T-cell (primary cell): Measurements from ENCODE around the gene KCNJ4. TPM values are rescaled to one million over a fixed set of nuclear protein-coding genes. Genes with fewer than 3 reads are reported as not detected.

Source experiments
- ATAC-seq, 4 experiments: fragments of 200-7000 bp in 3 of 4; fragments of 150-1000 bp in 1 of 4; cut with Tn5 transposase; replicated peaks in 1 of 4; 1 replicate in 3 of 4; 2 replicates in 1 of 4; pipeline ENCODE4 v1.10.0; 2021; ENCODE audit warnings: moderate library complexity in 3 of 4, mild to moderate bottlenecking in 2 of 4, moderate number of reproducible peaks in 1 of 4
- CTCF ChIA-PET, 2 donors: fragments of 300-600 bp; sonication (Branson Sonifier 250); formaldehyde crosslinking; loops; one replicate each; lab custom pipeline; 2022; ENCODE audit warnings: antibody characterized with exemption in 2 of 2; lab: Charles Lee
- POLR2A ChIA-PET, 2 donors: fragments of 300-600 bp; sonication (Branson Sonifier 250); formaldehyde crosslinking; loops; one replicate each; lab custom pipeline; 2022; ENCODE audit warnings: antibody characterized with exemption in 2 of 2; lab: Charles Lee
- DNase-seq, 35 experiments: peaks; one replicate each; pipeline versions ENCODE4 v3.0.0 to v3.0.0-alpha.2; 2013 to 2023
- H3K27ac ChIP-seq: one replicate; pipeline ENCODE4 v1.5.1; 2013; ENCODE audit warnings: low read length
- H3K27me3 ChIP-seq, 2 experiments: replicated peaks in 1 of 2; 1 replicate in 1 of 2; 2 replicates in 1 of 2; pipeline versions ENCODE4 v1.6.1 to v1.7.0; 2013; ENCODE audit warnings: low read length in 1 of 2, mixed read lengths in 1 of 2; ENCODE audit not compliant: control insufficient read depth in 2 of 2, insufficient read depth in 2 of 2; ENCODE audit errors: extremely low read depth in 1 of 2
- H3K36me3 ChIP-seq, 2 donors: 1 replicate in 1 of 2; 2 replicates in 1 of 2; pipeline versions ENCODE4 v1.6.1 to v1.7.0; 2013; ENCODE audit warnings: low read length in 1 of 2; ENCODE audit not compliant: control insufficient read depth in 2 of 2, insufficient read depth in 1 of 2; ENCODE audit errors: extremely low read depth in 1 of 2
- H3K4me1 ChIP-seq, 2 experiments: 1 replicate in 1 of 2; 2 replicates in 1 of 2; pipeline versions ENCODE4 v1.6.1 to v1.7.0; 2013; ENCODE audit warnings: low read length in 2 of 2, mixed read lengths in 1 of 2; ENCODE audit not compliant: insufficient read depth in 2 of 2, control insufficient read depth in 1 of 2; ENCODE audit errors: extremely low read depth in 1 of 2
- H3K4me3 ChIP-seq, 2 donors: 1 replicate in 1 of 2; 2 replicates in 1 of 2; pipeline versions ENCODE4 v1.5.1 to v1.7.0; 2013; ENCODE audit warnings: mild to moderate bottlenecking in 2 of 2, low read length in 1 of 2, moderate library complexity in 1 of 2; ENCODE audit not compliant: control insufficient read depth in 1 of 2; ENCODE audit errors: extremely low read depth in 1 of 2
- H3K9me3 ChIP-seq: 2 replicates; pipeline ENCODE4 v1.7.0; 2013
- H3K27ac Mint-ChIP-seq, 2 donors: one replicate each; pipeline ENCODE4 v1.8.0; 2020 to 2021; ENCODE audit warnings: mild to moderate bottlenecking in 2 of 2, mixed read lengths in 2 of 2
- H3K27me3 Mint-ChIP-seq, 2 donors: one replicate each; pipeline ENCODE4 v1.8.0; 2021 to 2022; ENCODE audit warnings: mixed read lengths in 2 of 2
- H3K36me3 Mint-ChIP-seq: one replicate; pipeline ENCODE4 v1.8.0; 2021; ENCODE audit warnings: mixed read lengths
- H3K4me1 Mint-ChIP-seq, 3 donors: one replicate each; pipeline ENCODE4 v1.8.0; 2020 to 2022; ENCODE audit warnings: mixed read lengths in 3 of 3, mild to moderate bottlenecking in 1 of 3
- H3K4me3 Mint-ChIP-seq, 3 donors: one replicate each; pipeline ENCODE4 v1.8.0; 2020 to 2022; ENCODE audit warnings: mild to moderate bottlenecking in 3 of 3, mixed read lengths in 3 of 3, moderate library complexity in 3 of 3
- H3K9me3 Mint-ChIP-seq, 3 donors: one replicate each; pipeline ENCODE4 v1.8.0; 2020 to 2022; ENCODE audit warnings: mixed read lengths in 3 of 3
- WGBS: methylation state at CpG from one replicate; pipeline ENCODE4 v1.1.5; 2013; ENCODE audit warnings: missing lambda C conversion rate; ENCODE audit not compliant: insufficient coverage; 5-methylcytosine and 5-hydroxymethylcytosine counted together
- total RNA-seq, 35 experiments: library from RNA in 6 of 35; stranded (reverse) in 6 of 35; fragments of 120-200 nt in 1 of 35; gene quantifications; one replicate each; pipeline versions ENCODE4 v1.2.1 to v1.2.4 and lab custom pipeline; 2013 to 2026

Gene KCNJ4
- total RNA-seq, 5 donors from 2014 or later (not counting 1 experiment from before 2014, with no cell fraction given): not detected

GRCh38 chr22:38452373-38453065, 2.5 kb downstream of the KCNJ4 start:
- 81% methylated on average over 13 of the region's 25 CpGs for WGBS
- no peak overlapping the region for H3K27ac Mint-ChIP-seq
- H3K4me3 Mint-ChIP-seq: no peak overlapping the region
- H3K27me3 Mint-ChIP-seq: peaks cover 31 to 62% of the 10 kb centered on the region in 2 donors
- POLR2A ChIA-PET: no interaction called here
- ATAC-seq: no peak
- DNase-seq: no peak
- Histone ChIP-seq H3K27ac (no peak overlapping the region), H3K4me3 (no peak overlapping the region), H3K4me1 (peaks cover 5 to 14% of the 10 kb centered on the region in 2 experiments), H3K9me3 (no peaks in the 10 kb centered on the region), H3K27me3 (peaks cover 5 to 86% of the 10 kb centered on the region in 2 experiments), H3K36me3 (no peaks in the 10 kb centered on the region)
- CTCF ChIA-PET: no interaction called here
- peaks cover 5% of the 10 kb centered on the region for H3K36me3 Mint-ChIP-seq
- H3K9me3 Mint-ChIP-seq: no peaks in the 10 kb centered on the region
- peaks cover 13 to 18% (median 15%) of the 10 kb centered on the region in 3 donors for H3K4me1 Mint-ChIP-seq

DNA sequence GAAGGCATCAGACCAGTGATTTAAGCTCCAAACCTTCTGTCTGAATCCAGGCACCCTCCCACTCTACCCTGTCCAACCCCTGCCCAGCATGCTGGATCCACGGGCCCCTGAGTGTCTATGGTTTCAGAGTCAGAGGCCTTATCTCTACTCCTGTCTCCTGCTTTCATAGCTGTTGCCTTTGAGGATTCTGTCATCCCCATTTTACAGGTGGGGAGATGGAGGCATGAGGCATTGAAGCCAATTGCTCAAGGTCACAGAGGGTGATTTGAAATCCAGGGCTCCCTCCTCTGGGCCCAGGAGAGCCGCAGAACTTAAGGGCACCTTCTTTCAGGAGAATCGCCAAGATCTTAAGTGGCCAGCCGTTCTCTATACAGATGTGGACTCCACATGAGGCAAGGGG, 3.1 kb downstream of the KCNJ4 start:
- Mint-ChIP-seq H3K27me3 (peaks cover 24 to 56% of the 10 kb centered on the region in 2 donors), H3K27ac (no peak overlapping the region)
- CTCF ChIA-PET: no interaction called here

GRCh38 chr22:38451404-38451803, 3.6 kb downstream of the KCNJ4 start:
- Mint-ChIP-seq H3K27ac (no peak overlapping the region), H3K4me1 (peaks cover 7 to 11% (median 8%) of the 10 kb centered on the region in 3 donors), H3K27me3 (peaks cover 20 to 51% of the 10 kb centered on the region in 2 donors), H3K9me3 (no peaks in the 10 kb centered on the region), H3K4me3 (no peak overlapping the region), H3K36me3 (peaks cover under 1% of the 10 kb centered on the region)
- Histone ChIP-seq H3K27ac (no peak overlapping the region), H3K36me3 (no peaks in the 10 kb centered on the region), H3K4me3 (no peak overlapping the region), H3K9me3 (no peaks in the 10 kb centered on the region), H3K4me1 (peaks cover 5 to 13% of the 10 kb centered on the region in 2 experiments), H3K27me3 (peaks cover under 1 to 83% of the 10 kb centered on the region in 2 experiments)
- DNase-seq: no peak
- WGBS: 100% methylated on average over 1 of the region's 2 CpGs
- no peak for ATAC-seq
- ChIA-PET POLR2A (interaction anchor here in 1 of 2 donors (0.5 to 0.6 kb wide), 2 partner anchors 230 to 705 kb away, joined by 3 read pairs; no protein-coding TSS in a partner anchor), CTCF (no interaction called here)

More for the DNA sequence above, 3.1 kb downstream of the KCNJ4 start:
- H3K4me3 ChIP-seq: no peak overlapping the region
- H3K9me3 Mint-ChIP-seq: no peaks in the 10 kb centered on the region
- peaks cover 5% of the 10 kb centered on the region for H3K36me3 Mint-ChIP-seq
- H3K36me3 ChIP-seq: no peaks in the 10 kb centered on the region
- H3K27me3 ChIP-seq: peaks cover 5 to 86% of the 10 kb centered on the region in 2 experiments
- H3K27ac ChIP-seq: no peak overlapping the region
- DNase-seq: no peak
- no peak for ATAC-seq
- H3K4me1 ChIP-seq: peaks cover 5 to 14% of the 10 kb centered on the region in 2 experiments
- peaks cover 11 to 16% (median 12%) of the 10 kb centered on the region in 3 donors for H3K4me1 Mint-ChIP-seq
- POLR2A ChIA-PET: interaction anchor here in 1 of 2 donors (0.5 to 0.6 kb wide), 2 partner anchors 229 to 704 kb away, joined by 3 read pairs; no protein-coding TSS in a partner anchor
- no peaks in the 10 kb centered on the region for H3K9me3 ChIP-seq
- no peak overlapping the region for H3K4me3 Mint-ChIP-seq
- 92% methylated on average over 3 of the region's 4 CpGs for WGBS

DNA sequence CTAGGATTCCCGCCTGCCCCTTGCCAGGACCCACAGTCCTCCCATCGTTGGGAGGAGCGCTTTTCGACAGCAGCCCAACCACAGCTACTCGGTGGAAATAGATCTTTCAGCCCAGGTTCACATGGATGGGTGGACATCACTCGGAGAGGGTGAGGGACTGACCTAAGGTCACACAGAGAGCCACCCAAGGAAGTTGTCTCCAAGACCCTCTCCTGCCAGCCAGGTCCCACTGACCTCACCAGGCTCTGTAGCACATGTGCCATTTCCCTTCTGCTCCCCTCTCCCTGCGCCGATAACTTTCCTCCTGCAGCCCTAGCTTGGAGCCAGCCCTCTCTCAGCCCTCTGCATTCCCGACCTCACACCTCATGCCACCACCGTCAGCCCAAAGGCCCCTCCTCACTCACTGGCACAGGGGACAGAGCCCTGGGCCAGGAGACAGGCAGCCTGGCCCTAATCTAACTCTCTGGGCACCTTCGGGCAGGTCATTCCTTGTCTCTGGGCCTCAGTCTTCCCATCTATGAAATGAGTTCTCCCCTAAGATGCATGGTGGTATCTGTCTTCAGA, 4.7 kb downstream of the KCNJ4 start:
- peaks cover 3 to 8% of the 10 kb centered on the region in 2 experiments for H3K4me1 ChIP-seq
- ATAC-seq (no peak), DNase-seq (no peak)
- H3K27me3 Mint-ChIP-seq: peaks cover 18 to 49% of the 10 kb centered on the region in 2 donors
- H3K4me1 Mint-ChIP-seq: peaks cover 6 to 9% (median 6%) of the 10 kb centered on the region in 3 donors
- H3K36me3 Mint-ChIP-seq: no peaks in the 10 kb centered on the region
- no peak overlapping the region for H3K4me3 Mint-ChIP-seq
- H3K36me3 ChIP-seq: no peaks in the 10 kb centered on the region
- H3K27me3 ChIP-seq: peaks cover 0 to 83% of the 10 kb centered on the region in 2 experiments
- no peak overlapping the region for H3K27ac Mint-ChIP-seq
- H3K9me3 ChIP-seq: no peaks in the 10 kb centered on the region
- no peak overlapping the region for H3K27ac ChIP-seq
- ChIA-PET CTCF (no interaction called here), POLR2A (no interaction called here)
- H3K4me3 ChIP-seq: no peak overlapping the region
- H3K9me3 Mint-ChIP-seq: no peaks in the 10 kb centered on the region
- WGBS: 61% methylated on average over 9 of the region's 11 CpGs

- H3K4me3 ChIP-seq: no peak overlapping the region
- H3K36me3 ChIP-seq: no peaks in the 10 kb centered on the region
- Mint-ChIP-seq H3K4me3 (no peak overlapping the region), H3K4me1 (peaks cover 6 to 9% (median 6%) of the 10 kb centered on the region in 3 donors), H3K27me3 (peaks cover 18 to 49% of the 10 kb centered on the region in 2 donors), H3K9me3 (no peaks in the 10 kb centered on the region), H3K36me3 (no peaks in the 10 kb centered on the region), H3K27ac (no peak overlapping the region)
- peaks cover 0 to 87% of the 10 kb centered on the region in 2 experiments for H3K27me3 ChIP-seq
- H3K27ac ChIP-seq: no peak overlapping the region
- peaks cover 3 to 8% of the 10 kb centered on the region in 2 experiments for H3K4me1 ChIP-seq
- ATAC-seq (no peak), DNase-seq (no peak)
- 60% methylated on average over 3 of the region's 18 CpGs for WGBS
- POLR2A ChIA-PET: no interaction called here
- CTCF ChIA-PET: no interaction called here
- H3K9me3 ChIP-seq: no peaks in the 10 kb centered on the region
These were observed 5.2 kb downstream of the KCNJ4 start for GRCh38 chr22:38449776-38450175.

DNA sequence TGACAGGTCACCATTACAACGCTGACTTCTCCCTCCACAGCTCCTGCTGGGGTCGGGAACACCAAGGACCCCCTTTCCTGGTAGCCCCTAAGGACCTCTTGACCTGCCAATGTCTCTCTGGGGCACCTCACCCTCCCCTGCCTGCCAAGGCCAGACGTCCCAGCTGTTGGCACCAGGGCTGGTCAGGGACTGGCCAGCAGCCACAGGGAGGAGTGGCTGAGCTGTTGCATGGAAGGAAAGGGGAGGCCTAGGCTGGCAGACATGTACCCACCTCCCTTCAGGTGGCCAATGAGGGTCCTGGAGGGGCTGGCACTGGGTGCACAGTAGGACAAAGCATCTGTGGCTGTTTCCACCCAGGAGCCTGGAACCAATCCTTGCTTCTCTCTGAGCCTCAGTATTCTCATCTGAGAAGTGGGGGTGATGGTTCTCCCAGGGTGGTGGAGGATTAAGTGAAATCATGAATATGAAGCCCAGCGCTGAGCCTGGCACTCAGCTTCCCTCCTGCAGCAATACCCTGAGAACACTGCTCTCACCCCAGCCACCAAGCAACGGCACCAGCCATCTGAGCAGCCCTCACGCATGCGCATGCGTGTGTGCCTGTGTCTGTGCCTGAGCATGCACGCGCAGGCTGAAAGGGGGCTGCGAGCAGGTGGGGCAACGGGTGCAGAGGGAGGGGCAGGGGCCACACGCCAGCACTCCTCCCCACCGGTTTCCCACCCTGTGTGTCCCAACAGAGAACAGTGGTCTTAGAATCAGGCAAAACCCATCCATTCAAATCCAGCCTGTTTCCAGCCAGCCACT, 5.9 kb downstream of the KCNJ4 start:
- DNase-seq (no peak), ATAC-seq (no peak)
- no peaks in the 10 kb centered on the region for H3K36me3 Mint-ChIP-seq
- H3K27me3 Mint-ChIP-seq: peaks cover 13 to 45% of the 10 kb centered on the region in 2 donors
- CTCF ChIA-PET: interaction anchor here in 1 of 2 donors (0.6 kb wide), 1 partner anchor 69 kb away, joined by 4 read pairs; no protein-coding TSS in a partner anchor
- peaks cover 1 to 5% (median 2%) of the 10 kb centered on the region in 3 donors for H3K4me1 Mint-ChIP-seq
- Histone ChIP-seq H3K36me3 (no peaks in the 10 kb centered on the region), H3K27me3 (peaks cover 0 to 89% of the 10 kb centered on the region in 2 experiments), H3K4me1 (peaks cover 0 to 2% of the 10 kb centered on the region in 2 experiments), H3K27ac (no peak overlapping the region), H3K9me3 (no peaks in the 10 kb centered on the region), H3K4me3 (no peak overlapping the region)
- WGBS: 88% methylated on average over 11 of the region's 14 CpGs
- POLR2A ChIA-PET: no interaction called here
- H3K4me3 Mint-ChIP-seq: no peak overlapping the region
- no peaks in the 10 kb centered on the region for H3K9me3 Mint-ChIP-seq
- no peak overlapping the region for H3K27ac Mint-ChIP-seq
